GM21576 (cell line): ENCODE data around the gene POLRMT.
A peak's percentile ranks its signal among the peaks of the same experiment; 100 is the strongest.

Experiments
- ATAC-seq: cut with Tn5 transposase; IDR thresholded peaks from one replicate; pipeline ENCODE4 v1.9.1; 2021; ENCODE audit warnings: mild to moderate bottlenecking, moderate library complexity; ENCODE audit not compliant: unreplicated experiment

POLRMT gene

GRCh38 chr19:581399-582111 lies 51.8 kb downstream of the POLRMT start:
- no peak for ATAC-seq

- no peak for ATAC-seq
Observed at GRCh38 chr19:580274-580835, 53.0 kb downstream of the POLRMT start.

GRCh38 chr19:579842-580155 lies 53.5 kb downstream of the POLRMT start:
- no peak for ATAC-seq

GRCh38 chr19:579111-579841 lies 54.1 kb downstream of the POLRMT start:
- ATAC-seq: no peak

GRCh38 chr19:577439-578392 lies 55.6 kb downstream of the POLRMT start:
- no peak for ATAC-seq

- ATAC-seq: no peak
Observed at GRCh38 chr19:576768-577438, 56.4 kb downstream of the POLRMT start.

GRCh38 chr19:575527-576506 lies 57.5 kb downstream of the POLRMT start:
- no peak for ATAC-seq

- no peak for ATAC-seq
Observed at GRCh38 chr19:574658-575526, 58.4 kb downstream of the POLRMT start.

- no peak for ATAC-seq
Observed at GRCh38 chr19:573519-573825, 59.9 kb downstream of the POLRMT start.

- peak; percentile 20 for ATAC-seq
Observed at GRCh38 chr19:572743-573518, 60.4 kb downstream of the POLRMT start.

GRCh38 chr19:572140-572742 lies 61.1 kb downstream of the POLRMT start, which contains the start of gene BSG:
Gene BSG (plus strand): TSS chr19:572596. CDS start chr19:572635, 39 bp downstream.
- peak; percentile 66 for ATAC-seq

- no peak for ATAC-seq
Observed at GRCh38 chr19:571566-571974, 61.8 kb downstream of the POLRMT start.

GRCh38 chr19:570937-571565 lies 62.3 kb downstream of the POLRMT start:
- ATAC-seq: no peak

- no peak for ATAC-seq
Observed at GRCh38 chr19:570251-570686, 63.1 kb downstream of the POLRMT start.

GRCh38 chr19:567296-567900 lies 65.9 kb downstream of the POLRMT start:
- no peak for ATAC-seq
